GM18517 (cell line): ENCODE data around the gene CDK14.

Experiments
- ATAC-seq: cut with Tn5 transposase; IDR thresholded peaks from one replicate; pipeline ENCODE4 v1.9.1; 2021; ENCODE audit warnings: mild to moderate bottlenecking, moderate library complexity; ENCODE audit not compliant: unreplicated experiment

Gene CDK14

DNA sequence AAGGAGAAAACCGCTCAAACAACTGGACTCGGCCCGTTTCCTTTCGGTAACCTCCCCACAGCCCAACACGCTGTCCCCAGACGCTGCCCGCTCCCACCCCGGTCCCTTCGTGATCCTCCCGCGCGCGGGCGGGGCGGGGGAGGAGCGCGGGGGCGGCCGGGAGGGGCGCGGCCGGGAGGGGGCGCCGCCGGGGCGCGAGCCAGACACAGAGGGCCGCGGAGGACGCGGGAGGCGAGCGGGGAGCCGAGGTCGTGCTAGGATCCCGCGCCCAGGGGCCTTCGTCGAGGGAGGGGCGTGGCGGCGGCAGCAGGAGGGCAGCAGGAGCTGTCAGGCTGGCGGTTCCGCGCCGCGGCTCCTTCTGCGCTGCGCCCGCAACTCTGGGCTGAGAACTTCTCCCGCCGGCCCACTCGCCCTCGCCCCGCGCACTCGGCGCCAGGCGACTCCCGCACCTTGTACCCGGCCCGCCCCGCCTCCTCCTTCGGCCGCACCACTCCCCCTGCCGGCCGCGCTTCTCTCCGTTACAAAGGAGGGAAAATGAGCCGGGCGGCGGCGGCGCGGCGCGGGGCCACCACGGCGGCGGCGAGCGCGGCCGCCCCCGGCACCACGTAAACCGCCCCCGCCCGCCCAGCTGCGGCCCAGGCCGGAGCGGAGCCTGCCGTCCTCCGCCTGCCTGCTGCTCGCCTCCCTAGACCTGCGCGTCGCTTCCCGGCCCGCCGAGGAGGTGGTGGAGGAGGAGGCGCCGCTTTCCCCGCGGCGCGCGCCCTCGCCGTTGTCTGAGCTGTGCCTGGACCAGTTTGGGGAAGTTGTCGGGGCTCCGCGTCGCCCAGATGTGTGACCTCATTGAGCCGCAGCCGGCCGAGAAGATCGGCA is at the start of gene CDK14:
Gene CDK14 (plus strand): TSS at position 521 of the 870 bp plus-strand sequence. CDS start 307 bp downstream, at position 828.
- ATAC-seq: peak; percentile 54

DNA sequence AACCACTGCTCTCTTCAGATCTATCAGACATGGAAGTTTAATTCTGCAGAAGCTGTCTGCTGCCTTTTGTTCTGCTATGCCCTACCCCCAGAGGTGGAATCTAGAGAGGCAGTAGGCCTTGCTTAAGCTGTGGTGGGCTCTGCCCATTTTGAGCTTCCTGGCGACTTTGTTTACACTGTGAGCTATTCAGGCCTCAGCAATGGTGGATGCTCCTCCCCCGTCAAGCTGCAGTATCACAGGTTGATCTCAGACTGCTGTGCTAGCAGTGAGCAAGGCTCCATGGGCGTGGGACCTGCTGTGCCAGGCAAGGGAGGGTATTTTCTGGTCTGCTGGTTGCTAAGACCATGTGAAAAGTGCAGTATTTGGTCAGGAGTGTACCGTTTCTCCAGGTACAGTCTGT is 45.1 kb upstream of the CDK14 start:
- no peak for ATAC-seq

DNA sequence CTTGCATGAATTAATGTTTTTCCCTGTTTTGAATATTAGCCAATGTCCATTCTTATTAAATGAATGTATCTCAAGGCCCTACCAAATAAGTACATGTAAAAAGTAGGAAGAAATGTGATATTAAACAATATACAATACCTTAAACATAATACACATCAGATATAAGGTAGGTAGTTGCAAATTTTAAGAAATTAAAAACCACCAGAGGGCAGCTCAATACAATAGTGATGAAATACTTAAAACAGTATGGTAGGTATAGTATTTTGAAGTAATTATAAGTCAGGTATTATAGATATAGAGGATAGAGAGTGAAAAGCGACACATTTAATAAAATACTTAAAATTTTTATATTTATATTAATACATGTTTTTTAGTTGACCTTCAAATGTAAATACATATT is 43.6 kb upstream of the CDK14 start:
- no peak for ATAC-seq

DNA sequence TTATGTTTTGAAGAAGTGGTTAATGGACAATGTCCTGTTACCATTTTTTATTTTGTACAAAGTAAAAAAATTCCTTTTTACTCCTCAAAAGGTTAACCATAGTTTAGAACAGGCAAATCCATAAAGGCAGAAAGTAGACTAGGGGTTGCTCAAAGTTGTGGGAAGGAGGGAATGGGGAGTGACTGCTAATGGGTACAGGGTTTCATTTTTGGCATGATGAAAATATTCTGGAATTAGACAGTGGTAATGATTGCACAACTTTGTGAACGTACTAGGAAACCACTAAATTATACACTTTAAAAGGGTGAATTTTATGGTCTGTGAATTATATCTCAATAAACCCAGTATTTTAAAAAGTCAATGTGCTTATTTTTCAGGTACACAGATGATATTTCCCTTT is 35.4 kb upstream of the CDK14 start:
- no peak for ATAC-seq

- ATAC-seq: no peak
Measured at GRCh38 chr7:90563286-90563685, 32.8 kb upstream of the CDK14 start.

DNA sequence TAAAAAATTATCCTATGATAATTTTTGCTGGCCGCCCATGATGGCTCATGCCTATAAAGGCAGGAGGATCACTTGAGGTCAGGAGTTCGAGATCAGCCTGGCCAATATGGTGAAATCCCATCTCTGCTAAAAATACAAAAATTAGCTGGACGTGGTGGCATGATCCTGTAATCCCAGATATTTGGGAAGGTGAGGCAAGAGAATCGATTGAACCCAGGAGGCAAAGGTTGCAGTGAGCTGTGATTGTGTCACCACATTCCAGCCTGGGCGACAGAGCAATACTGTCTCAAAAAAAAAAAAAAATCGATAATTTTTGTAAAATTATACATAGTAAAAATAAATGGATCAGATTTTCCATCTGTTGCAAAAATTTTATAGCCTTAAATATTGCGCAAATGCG is 31.7 kb upstream of the CDK14 start:
- no peak for ATAC-seq

GRCh38 chr7:90568213-90568612 is 27.9 kb upstream of the CDK14 start:
- ATAC-seq: no peak

- no peak for ATAC-seq
Measured at GRCh38 chr7:90569368-90569767, 26.8 kb upstream of the CDK14 start.

DNA sequence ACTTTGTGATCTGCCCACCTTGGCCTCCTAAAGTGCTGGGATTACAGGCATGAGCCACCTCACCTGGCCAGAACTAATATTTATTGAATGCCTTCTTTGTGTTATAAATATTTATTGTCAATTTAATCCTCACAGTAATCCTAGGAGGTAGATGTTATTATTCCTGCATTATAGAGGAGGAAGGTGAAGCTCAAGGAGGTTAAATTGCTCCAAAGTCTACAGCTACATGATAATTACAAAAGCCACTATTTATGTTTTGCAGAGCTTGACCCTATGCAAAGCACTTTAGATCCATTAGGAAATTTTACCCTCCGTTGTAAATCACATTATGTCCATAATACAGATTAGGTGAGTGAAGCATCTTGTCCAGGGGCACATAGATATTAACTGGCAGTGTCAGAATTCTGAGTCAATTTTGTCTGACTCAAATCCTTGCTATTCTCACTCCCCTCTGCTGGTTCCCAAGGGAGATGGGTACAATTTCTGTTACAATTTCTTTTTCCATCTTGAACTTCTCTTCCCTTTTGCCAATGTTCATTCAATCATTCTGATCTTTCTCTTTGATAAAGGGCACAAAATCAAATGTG is 25.7 kb upstream of the CDK14 start:
- ATAC-seq: no peak

GRCh38 chr7:90574146-90574819 is 21.8 kb upstream of the CDK14 start:
- ATAC-seq: no peak

GRCh38 chr7:90574820-90575187 is 21.3 kb upstream of the CDK14 start:
- no peak for ATAC-seq

DNA sequence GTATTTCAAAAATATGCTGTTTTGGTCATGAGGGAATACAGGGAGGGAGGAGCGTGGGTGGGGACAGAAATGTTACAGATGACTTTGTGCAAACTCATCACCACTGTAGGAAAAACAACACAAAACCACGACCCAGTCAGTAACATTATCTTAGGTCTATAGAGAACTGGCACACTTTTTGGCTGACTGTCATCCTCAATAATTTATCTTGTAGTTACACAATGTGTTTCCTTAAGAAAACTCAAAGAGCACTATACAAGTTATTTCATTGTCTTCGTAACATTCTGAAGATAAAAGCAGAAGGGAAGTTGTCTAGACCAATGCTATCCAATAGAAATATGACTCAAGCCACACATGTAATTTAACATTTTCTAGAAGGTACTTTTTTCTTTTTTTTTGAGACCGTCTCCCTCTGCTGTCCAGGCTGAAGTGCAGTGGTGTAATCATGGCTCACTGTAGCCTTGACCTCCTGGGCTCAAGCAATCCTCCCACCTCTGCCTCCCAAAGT is 16.9 kb upstream of the CDK14 start:
- ATAC-seq: no peak

DNA sequence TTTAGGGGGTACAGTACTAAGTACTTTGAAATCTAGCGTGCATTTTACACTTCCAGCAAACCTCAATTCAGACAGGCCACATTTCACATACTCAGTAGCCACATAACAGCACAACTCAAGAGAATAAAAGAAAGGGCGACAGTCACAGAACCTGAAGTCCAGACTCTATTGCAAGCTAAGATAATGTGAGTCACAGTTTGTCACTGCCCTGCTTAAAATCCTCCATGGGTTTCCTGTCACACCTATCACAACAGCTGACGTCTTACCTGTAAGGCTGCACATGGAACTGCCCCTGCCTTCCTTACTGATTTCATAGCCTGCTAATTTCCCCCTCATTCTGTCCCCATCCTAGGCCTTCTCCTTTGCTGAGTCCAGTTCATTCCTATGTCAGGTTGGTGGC is 16.1 kb upstream of the CDK14 start:
- ATAC-seq: no peak

DNA sequence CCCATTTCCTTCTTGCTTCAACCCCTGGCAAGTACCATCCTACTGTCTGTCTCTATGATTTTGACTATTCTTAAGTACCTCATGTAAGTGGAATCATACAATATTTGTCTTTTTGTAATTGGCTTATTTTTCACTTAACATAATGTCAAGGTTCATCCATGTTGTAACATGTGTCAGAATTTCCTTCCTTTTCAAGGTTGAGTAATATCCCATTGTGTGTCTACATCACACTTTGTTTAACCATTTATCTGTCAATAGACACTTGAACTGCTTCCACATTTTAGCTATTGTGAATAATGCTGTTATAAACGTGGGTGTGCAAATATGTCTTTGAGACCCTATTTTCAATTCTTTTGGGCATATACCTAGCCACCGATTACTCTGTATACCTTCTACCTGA is 14.0 kb upstream of the CDK14 start:
- no peak for ATAC-seq

DNA sequence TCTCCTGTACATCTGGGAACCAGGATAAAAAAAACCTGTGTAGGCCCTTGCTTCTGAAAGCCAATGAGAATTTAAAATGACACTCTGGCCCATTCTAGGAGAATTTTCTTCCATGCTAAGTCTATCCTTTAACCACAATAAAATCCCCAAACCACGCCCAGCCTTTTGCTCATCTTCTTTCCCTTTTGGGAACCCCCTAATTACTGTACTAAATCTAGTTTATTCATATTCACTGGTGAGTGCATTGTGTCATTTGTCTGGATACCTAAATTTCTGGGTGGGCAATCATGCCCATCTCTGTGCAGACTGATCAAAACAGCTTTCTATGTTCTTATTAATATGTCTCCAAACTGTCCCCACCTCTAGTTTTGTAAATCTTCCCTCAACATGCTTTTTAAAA is 11.7 kb upstream of the CDK14 start:
- ATAC-seq: no peak

- no peak for ATAC-seq
Measured at GRCh38 chr7:90586091-90586490, 10.0 kb upstream of the CDK14 start.

DNA sequence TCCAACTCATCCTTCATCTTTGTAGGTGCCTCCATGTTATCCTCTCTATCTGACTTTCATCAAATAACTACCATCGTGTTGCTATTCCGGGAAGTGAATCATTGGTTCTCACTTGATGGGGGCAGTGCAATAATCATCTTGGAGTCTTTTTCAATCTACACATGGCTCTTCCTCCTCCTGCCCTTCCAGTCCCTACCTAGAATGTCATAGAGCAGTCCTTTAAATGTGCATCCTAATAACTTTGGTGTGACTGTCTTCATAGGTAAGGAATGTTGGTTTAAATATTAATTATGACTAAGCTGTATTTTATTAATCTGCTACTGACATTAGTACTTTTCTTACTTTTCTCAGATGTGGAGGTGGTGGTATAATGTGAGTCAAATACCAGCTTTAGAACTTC is 8.4 kb upstream of the CDK14 start:
- no peak for ATAC-seq

- ATAC-seq: no peak
Measured at GRCh38 chr7:90592033-90592432, 4.1 kb upstream of the CDK14 start.

- ATAC-seq: no peak
Measured at GRCh38 chr7:90593205-90593604, 2.9 kb upstream of the CDK14 start.

DNA sequence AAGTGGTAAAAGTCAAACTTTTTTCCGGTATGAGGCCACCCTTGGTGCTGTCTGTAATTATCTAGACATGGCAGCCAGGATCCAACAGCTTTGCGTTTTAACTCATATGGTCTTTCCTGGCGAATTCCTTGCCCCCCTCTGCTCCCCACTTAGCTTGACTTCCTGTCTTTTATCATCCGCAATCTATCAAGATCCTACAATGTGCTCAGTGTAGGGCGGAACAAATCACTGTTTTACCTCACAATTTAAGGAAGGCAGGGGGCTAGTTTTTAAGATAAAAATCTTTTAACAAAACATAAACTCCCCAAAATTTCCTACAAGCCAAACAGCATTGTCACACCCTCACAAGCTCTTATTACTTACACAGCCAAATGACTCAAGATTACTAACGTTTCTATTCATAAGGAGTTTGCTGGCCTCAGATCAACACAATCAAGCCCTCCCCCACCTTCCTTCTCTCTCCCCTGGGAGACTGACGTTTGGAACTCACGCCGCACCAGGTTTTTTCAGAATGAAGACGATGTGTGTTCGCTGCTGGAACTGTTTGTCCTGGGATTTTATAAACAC is 1.3 kb upstream of the CDK14 start:
- ATAC-seq: no peak

DNA sequence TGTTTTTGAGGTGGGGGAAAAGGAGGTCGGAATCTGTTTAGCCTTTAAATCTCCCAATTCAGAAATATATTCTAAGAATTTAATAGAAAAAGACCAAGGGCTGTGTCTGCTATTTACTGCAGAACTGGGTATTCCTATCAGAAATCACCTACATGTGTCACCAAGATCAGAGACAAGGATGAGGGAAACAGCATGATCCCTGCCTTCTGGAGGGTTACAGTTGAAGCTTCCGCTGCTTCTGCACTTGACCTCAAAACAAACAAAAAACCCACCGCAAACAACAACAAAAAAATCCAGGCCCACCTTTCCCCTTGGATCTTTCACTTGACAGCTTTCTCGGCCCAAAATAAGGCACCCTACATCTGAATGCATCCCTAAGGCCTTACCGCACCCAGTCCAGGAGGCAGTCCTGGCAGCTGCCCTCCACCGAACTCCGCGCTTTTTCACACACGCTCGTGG is 750 bp upstream of the CDK14 start:
- no peak for ATAC-seq
